Activated CD4-positive, alpha-beta memory T cell treated with anti-CD3 and anti-CD28 coated beads, Interleukin-2, amount 10 ng/mL, durations not matched to agents 7 days and 5 days (primary cell): ENCODE results near the gene HAAO. TPM values are rescaled to one million over a fixed set of nuclear protein-coding genes. Genes with fewer than 3 reads are reported as not detected.

ENCODE experiments used
- CTCF ChIA-PET: fragments of 350-600 bp; sonication (Branson Sonifier 250); formaldehyde crosslinking; loops from one replicate; lab custom pipeline; 2021; ENCODE audit warnings: antibody characterized with exemption, inconsistent platforms; lab: Charles Lee
- POLR2A ChIA-PET: fragments of 350-600 bp; sonication (Branson Sonifier 250); formaldehyde crosslinking; loops from one replicate; lab custom pipeline; 2021; ENCODE audit warnings: antibody characterized with exemption; lab: Charles Lee
- DNase-seq: peaks from one replicate; pipeline ENCODE4 v3.0.0-alpha.2; 2020
- H3K27ac Mint-ChIP-seq: one replicate; pipeline ENCODE4 v1.8.0; 2021; ENCODE audit warnings: mild to moderate bottlenecking, mixed read lengths
- H3K27me3 Mint-ChIP-seq: one replicate; pipeline ENCODE4 v1.8.0; 2021; ENCODE audit warnings: mixed read lengths
- H3K36me3 Mint-ChIP-seq: one replicate; pipeline ENCODE4 v1.8.0; 2021; ENCODE audit warnings: low read depth, mixed read lengths
- H3K4me1 Mint-ChIP-seq: one replicate; pipeline ENCODE4 v1.8.0; 2021; ENCODE audit warnings: mixed read lengths
- H3K4me3 Mint-ChIP-seq: one replicate; pipeline ENCODE4 v1.8.0; 2021; ENCODE audit warnings: mild to moderate bottlenecking, mixed read lengths
- H3K9me3 Mint-ChIP-seq: one replicate; pipeline ENCODE4 v1.8.0; 2021; ENCODE audit warnings: mixed read lengths
- total RNA-seq, 2 experiments: library from RNA; stranded (reverse); gene quantifications; one replicate each; pipeline ENCODE4 v1.2.3, GENCODE V29; 2021

HAAO gene
- total RNA-seq, 2 experiments from 2014 or later, result 0.18 to 0.28 TPM

GRCh38 chr2:42769583-42770287 is 22.6 kb downstream of the HAAO start:
- no peaks in the 10 kb centered on the region for H3K27me3 Mint-ChIP-seq
- peak; percentile 7 for DNase-seq
- POLR2A ChIA-PET, result no interaction called here

GRCh38 chr2:42768706-42769256 is 23.6 kb downstream of the HAAO start:
- no peak for DNase-seq
- Mint-ChIP-seq H3K36me3 (no peaks in the 10 kb centered on the region), H3K4me3 (no peak overlapping the region), H3K9me3 (no peaks in the 10 kb centered on the region), H3K27me3 (no peaks in the 10 kb centered on the region), H3K4me1 (no peaks in the 10 kb centered on the region), H3K27ac (no peak overlapping the region)
- ChIA-PET CTCF (no interaction called here), POLR2A (no interaction called here)

More at GRCh38 chr2:42769583-42770287, 22.6 kb downstream of the HAAO start:
- H3K9me3 Mint-ChIP-seq, result no peaks in the 10 kb centered on the region
- H3K27ac Mint-ChIP-seq, result no peak overlapping the region
- no peak overlapping the region for H3K4me3 Mint-ChIP-seq
- H3K36me3 Mint-ChIP-seq, result no peaks in the 10 kb centered on the region
- H3K4me1 Mint-ChIP-seq, result no peaks in the 10 kb centered on the region
- CTCF ChIA-PET, result no interaction called here

GRCh38 chr2:42767899-42768705 is 24.3 kb downstream of the HAAO start:
- CTCF ChIA-PET, result no interaction called here
- Mint-ChIP-seq H3K27ac (no peak overlapping the region), H3K27me3 (no peaks in the 10 kb centered on the region), H3K9me3 (no peaks in the 10 kb centered on the region), H3K4me1 (no peaks in the 10 kb centered on the region), H3K36me3 (no peaks in the 10 kb centered on the region), H3K4me3 (no peak overlapping the region)
- POLR2A ChIA-PET, result no interaction called here
- DNase-seq, result no peak

GRCh38 chr2:42767080-42767898 is 25.1 kb downstream of the HAAO start:
- no peaks in the 10 kb centered on the region for H3K9me3 Mint-ChIP-seq
- DNase-seq, result no peak
- no peaks in the 10 kb centered on the region for H3K27me3 Mint-ChIP-seq
- H3K4me1 Mint-ChIP-seq, result no peaks in the 10 kb centered on the region
- CTCF ChIA-PET, result no interaction called here
- H3K36me3 Mint-ChIP-seq, result no peaks in the 10 kb centered on the region
- no peak overlapping the region for H3K27ac Mint-ChIP-seq
- H3K4me3 Mint-ChIP-seq, result no peak overlapping the region
- POLR2A ChIA-PET, result no interaction called here

- Mint-ChIP-seq H3K4me3 (no peak overlapping the region), H3K27me3 (no peaks in the 10 kb centered on the region), H3K27ac (no peak overlapping the region), H3K4me1 (no peaks in the 10 kb centered on the region), H3K9me3 (no peaks in the 10 kb centered on the region), H3K36me3 (no peaks in the 10 kb centered on the region)
- ChIA-PET POLR2A (no interaction called here), CTCF (interaction anchor here (0.5 kb wide), 1 partner anchor 48 kb away, joined by 3 read pairs; no protein-coding TSS in a partner anchor)
- DNase-seq, result no peak
Observed at GRCh38 chr2:42765686-42766085, 26.7 kb downstream of the HAAO start.

- no peaks in the 10 kb centered on the region for H3K4me1 Mint-ChIP-seq
- H3K4me3 Mint-ChIP-seq, result no peak overlapping the region
- H3K36me3 Mint-ChIP-seq, result no peaks in the 10 kb centered on the region
- no peak overlapping the region for H3K27ac Mint-ChIP-seq
- H3K27me3 Mint-ChIP-seq, result no peaks in the 10 kb centered on the region
- ChIA-PET CTCF (interaction anchor here (0.5 kb wide), 1 partner anchor 49 kb away, joined by 3 read pairs; no protein-coding TSS in a partner anchor), POLR2A (no interaction called here)
- no peak for DNase-seq
- no peaks in the 10 kb centered on the region for H3K9me3 Mint-ChIP-seq
Observed at GRCh38 chr2:42764901-42765300, 27.5 kb downstream of the HAAO start.

- H3K4me3 Mint-ChIP-seq, result no peak within 1 kb of the TSS
- POLR2A ChIA-PET, result no interaction called here
Observed at GRCh38 chr2:42764096-42764495, 28.3 kb downstream of the HAAO start, which contains the start of gene OXER1. TSS of gene OXER1 (minus strand) at chr2:42764135. CDS start at chr2:42764062, 73 bp downstream.

GRCh38 chr2:42762823-42763804 is 29.3 kb downstream of the HAAO start:
- H3K4me1 Mint-ChIP-seq, result no peaks in the 10 kb centered on the region
- no peaks in the 10 kb centered on the region for H3K27me3 Mint-ChIP-seq
- H3K27ac Mint-ChIP-seq, result no peak overlapping the region
- ChIA-PET CTCF (no interaction called here), POLR2A (no interaction called here)
- no peak overlapping the region for H3K4me3 Mint-ChIP-seq
- H3K9me3 Mint-ChIP-seq, result no peaks in the 10 kb centered on the region
- H3K36me3 Mint-ChIP-seq, result no peaks in the 10 kb centered on the region
- DNase-seq, result no peak

More at GRCh38 chr2:42764096-42764495, 28.3 kb downstream of the HAAO start, which contains the start of gene OXER1:
- no peaks in the 10 kb centered on the region for H3K4me1 Mint-ChIP-seq
- no peak for DNase-seq
- H3K9me3 Mint-ChIP-seq, result no peaks in the 10 kb centered on the region
- no peaks in the 10 kb centered on the region for H3K27me3 Mint-ChIP-seq
- no peaks in the 10 kb centered on the region for H3K36me3 Mint-ChIP-seq
- H3K27ac Mint-ChIP-seq, result no peak within 1 kb of the TSS
- CTCF ChIA-PET, result no interaction called here

- H3K36me3 Mint-ChIP-seq, result no peaks in the 10 kb centered on the region
- no peaks in the 10 kb centered on the region for H3K27me3 Mint-ChIP-seq
- H3K4me1 Mint-ChIP-seq, result no peaks in the 10 kb centered on the region
- ChIA-PET CTCF (no interaction called here), POLR2A (no interaction called here)
- DNase-seq, result no peak
- no peak overlapping the region for H3K27ac Mint-ChIP-seq
- no peak overlapping the region for H3K4me3 Mint-ChIP-seq
- no peaks in the 10 kb centered on the region for H3K9me3 Mint-ChIP-seq
Observed at GRCh38 chr2:42762155-42762554, 30.2 kb downstream of the HAAO start.

GRCh38 chr2:42761554-42761953 is 30.8 kb downstream of the HAAO start:
- CTCF ChIA-PET, result no interaction called here
- no peak for DNase-seq
- Mint-ChIP-seq H3K36me3 (no peaks in the 10 kb centered on the region), H3K27me3 (no peaks in the 10 kb centered on the region), H3K4me3 (no peak overlapping the region), H3K9me3 (no peaks in the 10 kb centered on the region), H3K4me1 (no peaks in the 10 kb centered on the region), H3K27ac (no peak overlapping the region)
- POLR2A ChIA-PET, result no interaction called here

GRCh38 chr2:42758751-42759150 is 33.6 kb downstream of the HAAO start:
- Mint-ChIP-seq H3K36me3 (no peaks in the 10 kb centered on the region), H3K9me3 (no peaks in the 10 kb centered on the region), H3K27ac (no peak overlapping the region), H3K27me3 (no peaks in the 10 kb centered on the region), H3K4me3 (no peak overlapping the region), H3K4me1 (no peaks in the 10 kb centered on the region)
- DNase-seq, result no peak
- ChIA-PET CTCF (no interaction called here), POLR2A (no interaction called here)
